B cell (primary cell): Measurements from ENCODE around the gene CD79B. TPM values are rescaled to one million over a fixed set of nuclear protein-coding genes. Genes with fewer than 3 reads are reported as not detected.

Source experiments
- ATAC-seq: fragments of 200-7000 bp; cut with Tn5 transposase; one replicate; pipeline ENCODE4 v1.10.0; 2021; ENCODE audit warnings: low read depth, mild to moderate bottlenecking, moderate number of reproducible peaks, moderate library complexity
- CTCF ChIA-PET: fragments of 350-600 bp; sonication (Branson Sonifier 250); formaldehyde crosslinking; loops from one replicate; lab custom pipeline; 2021; ENCODE audit warnings: antibody characterized with exemption, inconsistent platforms; lab: Charles Lee
- POLR2A ChIA-PET: fragments of 350-600 bp; sonication (Branson Sonifier 250); formaldehyde crosslinking; loops from one replicate; lab custom pipeline; 2021; ENCODE audit warnings: antibody characterized with exemption; lab: Charles Lee
- DNase-seq: peaks from one replicate; pipeline ENCODE4 v3.0.0; 2013
- H2AFZ ChIP-seq: 2 replicates; pipeline ENCODE4 v1.6.1; 2012; ENCODE audit warnings: mild to moderate bottlenecking, low read depth, low read length; ENCODE audit not compliant: insufficient read depth, poor library complexity, severe bottlenecking
- H3K27ac ChIP-seq, 2 donors: 1 replicate in 1 of 2; 2 replicates in 1 of 2; pipeline ENCODE4 v1.5.1; 2012 to 2013; ENCODE audit warnings: low read length in 2 of 2, mild to moderate bottlenecking in 2 of 2, moderate library complexity in 1 of 2
- H3K27me3 ChIP-seq, 4 experiments: fragments of 200-600 bp in 1 of 4; sonication (generic) in 1 of 4; replicated peaks in 1 of 4; 1 replicate in 2 of 4; 2 replicates in 2 of 4; pipeline versions ENCODE4 v1.6.1 to v1.7.0; 2013 to 2016; ENCODE audit warnings: low read length in 3 of 4, mild to moderate bottlenecking in 2 of 4, mixed read lengths in 1 of 4, moderate library complexity in 1 of 4; ENCODE audit not compliant: insufficient read depth in 4 of 4, control insufficient read depth in 3 of 4; ENCODE audit errors: control extremely low read depth in 1 of 4
- H3K36me3 ChIP-seq, 2 experiments: replicated peaks in 1 of 2; 1 replicate in 1 of 2; 2 replicates in 1 of 2; pipeline versions ENCODE4 v1.6.1 to v1.7.1; 2013; ENCODE audit warnings: low read length in 1 of 2; ENCODE audit not compliant: insufficient read depth in 2 of 2, control insufficient read depth in 1 of 2; ENCODE audit errors: control extremely low read depth in 1 of 2, extremely low read depth in 1 of 2
- H3K4me1 ChIP-seq, 2 donors: fragments of 200-600 bp in 1 of 2; sonication (generic) in 1 of 2; 1 replicate in 1 of 2; 2 replicates in 1 of 2; pipeline versions ENCODE4 v1.5.1 to v1.6.1; 2013 to 2017; ENCODE audit warnings: low read length in 2 of 2; ENCODE audit not compliant: control insufficient read depth in 2 of 2, insufficient read depth in 2 of 2
- H3K4me2 ChIP-seq: replicated peaks from 2 replicates; pipeline ENCODE3; 2012; ENCODE audit warnings: mild to moderate bottlenecking, low read depth, low read length; ENCODE audit not compliant: poor library complexity, severe bottlenecking
- H3K4me3 ChIP-seq, 5 experiments: fragments of 200-600 bp in 1 of 5; sonication (generic) in 1 of 5; 1 replicate in 3 of 5; 2 replicates in 2 of 5; pipeline versions ENCODE4 v1.5.1 to v1.7.0; 2011 to 2016; ENCODE audit warnings: low read length in 4 of 5, mild to moderate bottlenecking in 4 of 5, low read depth in 2 of 5, control low read depth in 1 of 5, moderate library complexity in 1 of 5; ENCODE audit not compliant: insufficient read depth in 1 of 5; ENCODE audit errors: control extremely low read depth in 1 of 5, extremely low read depth in 1 of 5
- H3K79me2 ChIP-seq: fragments of 200-600 bp; sonication (generic); one replicate; pipeline ENCODE4 v1.6.0; 2016; ENCODE audit warnings: low read length; ENCODE audit not compliant: control insufficient read depth, insufficient read depth
- H3K9ac ChIP-seq: fragments of 200-600 bp; sonication (generic); 2 replicates; pipeline ENCODE4 v1.6.1; 2017; ENCODE audit warnings: mild to moderate bottlenecking, low read length, moderate library complexity
- H3K9me3 ChIP-seq, 3 donors: one replicate each; pipeline versions ENCODE4 v1.6.1 to v1.7.1; 2013; ENCODE audit warnings: low read length in 2 of 3; ENCODE audit not compliant: control insufficient read depth in 2 of 3, insufficient read depth in 1 of 3; ENCODE audit errors: control extremely low read depth in 1 of 3
- H4K20me1 ChIP-seq: 2 replicates; pipeline ENCODE4 v1.6.0; 2012; ENCODE audit warnings: mild to moderate bottlenecking, low read length; ENCODE audit not compliant: insufficient read depth, control insufficient read depth, poor library complexity, severe bottlenecking
- H3K27ac Mint-ChIP-seq: one replicate; pipeline ENCODE4 v1.8.0; 2021; ENCODE audit warnings: mixed read lengths
- H3K27me3 Mint-ChIP-seq: one replicate; pipeline ENCODE4 v1.8.0; 2021; ENCODE audit warnings: mixed read lengths
- H3K4me1 Mint-ChIP-seq: one replicate; pipeline ENCODE4 v1.8.0; 2021; ENCODE audit warnings: mixed read lengths
- H3K4me3 Mint-ChIP-seq: one replicate; pipeline ENCODE4 v1.8.0; 2021; ENCODE audit warnings: mixed read lengths
- H3K9me3 Mint-ChIP-seq: one replicate; pipeline ENCODE4 v1.8.0; 2022; ENCODE audit warnings: mixed read lengths; ENCODE audit not compliant: insufficient read depth
- EZH2 ChIP-seq: IDR thresholded peaks from 2 replicates; pipeline ENCODE4 v1.6.1; 2012; ENCODE audit warnings: borderline replicate concordance, low read depth, mild to moderate bottlenecking, moderate library complexity, low read length; ENCODE audit not compliant: insufficient read depth, poor library complexity, severe bottlenecking
- WGBS: methylation state at CpG from one replicate; pipeline ENCODE4 v1.1.5; 2013; ENCODE audit warnings: missing lambda C conversion rate; ENCODE audit not compliant: insufficient coverage; 5-methylcytosine and 5-hydroxymethylcytosine counted together
- intact Hi-C: fragments of 100-400 bp; cut with micrococcal nuclease; formaldehyde crosslinking; loops from one replicate; pipeline ENCODE4 v1.10.0; 2022
- polyA plus RNA-seq: library from polyadenylated mRNA; depleted of rRNA; stranded (reverse); fragments of >200 nt; gene quantifications from 2 replicates; pipeline ENCODE4 v1.2.3, GENCODE V29; 2012
- total RNA-seq, 2 donors: library from RNA; stranded (reverse); fragments of 120-200 nt in 1 of 2; gene quantifications; 1 replicate in 1 of 2; 2 replicates in 1 of 2; pipeline versions ENCODE4 v1.2.3 to v1.2.4, GENCODE V29; 2013 to 2022
- TF ChIP-seq, protein P1 (sequence below): fragments of 200-600 bp; IDR thresholded peaks from one replicate; pipeline ENCODE4 v1.8.0; 2022; ENCODE audit warnings: antibody characterized with exemption, mild to moderate bottlenecking

Gene CD79B
- total and polyA plus RNA-seq, 2 donors (not counting 1 experiment from before 2014, with no cell fraction given): 891 to 1,100 TPM

GRCh38 chr17:63945784-63946439 lies 13.8 kb upstream of the CD79B start:
- peak overlapping the region; percentile 89 for H3K4me3 Mint-ChIP-seq
- peak overlapping the region in 4 of 5 experiments; percentile 20 to 59 (median 44) for H3K4me3 ChIP-seq
- peak overlapping the region; percentile 72 to 84 for H3K27ac ChIP-seq
- no peaks in the 10 kb centered on the region for H3K9me3 Mint-ChIP-seq
- H3K27me3 ChIP-seq: no peaks in the 10 kb centered on the region
- no peak overlapping the region for H2AFZ ChIP-seq
- H3K9ac ChIP-seq: peak overlapping the region; percentile 63
- 12% methylated on average over 6 of the region's 6 CpGs for WGBS
- H3K36me3 ChIP-seq: no peaks in the 10 kb centered on the region
- intact Hi-C loops: loop anchor here (1.0 kb wide), 4 partner anchors 14 to 74 kb away; partner anchors contain the start of genes CD79B and ICAM2
- peaks cover 0 to 8% (median 0%) of the 10 kb centered on the region in 3 donors for H3K9me3 ChIP-seq
- DNase-seq (peak; percentile 74), ATAC-seq (peak; percentile 58)
- ChIA-PET POLR2A (interaction anchor here (0.6 to 3.0 kb wide), 18 partner anchors 8 to 261 kb away, joined by 3 to 360 read pairs (median 6); partner anchors contain the start of genes CD79B, CSHL1, GH1 and ICAM2), CTCF (interaction anchor here (0.6 to 3.4 kb wide), 26 partner anchors 9 to 520 kb away, joined by 3 to 834 read pairs (median 7); partner anchors contain the start of genes CD79B, CSHL1, ERN1 and GH1)
- TF ChIP-seq, protein P1, sequence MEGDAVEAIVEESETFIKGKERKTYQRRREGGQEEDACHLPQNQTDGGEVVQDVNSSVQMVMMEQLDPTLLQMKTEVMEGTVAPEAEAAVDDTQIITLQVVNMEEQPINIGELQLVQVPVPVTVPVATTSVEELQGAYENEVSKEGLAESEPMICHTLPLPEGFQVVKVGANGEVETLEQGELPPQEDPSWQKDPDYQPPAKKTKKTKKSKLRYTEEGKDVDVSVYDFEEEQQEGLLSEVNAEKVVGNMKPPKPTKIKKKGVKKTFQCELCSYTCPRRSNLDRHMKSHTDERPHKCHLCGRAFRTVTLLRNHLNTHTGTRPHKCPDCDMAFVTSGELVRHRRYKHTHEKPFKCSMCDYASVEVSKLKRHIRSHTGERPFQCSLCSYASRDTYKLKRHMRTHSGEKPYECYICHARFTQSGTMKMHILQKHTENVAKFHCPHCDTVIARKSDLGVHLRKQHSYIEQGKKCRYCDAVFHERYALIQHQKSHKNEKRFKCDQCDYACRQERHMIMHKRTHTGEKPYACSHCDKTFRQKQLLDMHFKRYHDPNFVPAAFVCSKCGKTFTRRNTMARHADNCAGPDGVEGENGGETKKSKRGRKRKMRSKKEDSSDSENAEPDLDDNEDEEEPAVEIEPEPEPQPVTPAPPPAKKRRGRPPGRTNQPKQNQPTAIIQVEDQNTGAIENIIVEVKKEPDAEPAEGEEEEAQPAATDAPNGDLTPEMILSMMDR: no peak
- no peak for TF ChIP-seq EZH2
- no peaks in the 10 kb centered on the region for H4K20me1 ChIP-seq
- H3K27me3 Mint-ChIP-seq: no peaks in the 10 kb centered on the region
- H3K27ac Mint-ChIP-seq: peak overlapping the region; percentile 99
- peaks cover 47% of the 10 kb centered on the region for H3K4me1 Mint-ChIP-seq
- peaks cover 32 to 62% of the 10 kb centered on the region in 2 donors for H3K4me1 ChIP-seq
- H3K4me2 ChIP-seq: peak overlapping the region; percentile 93
- H3K79me2 ChIP-seq: peaks cover 26% of the 10 kb centered on the region
